ENCODE measurements around the gene ANKRD40.

Gene ANKRD40, protein sequence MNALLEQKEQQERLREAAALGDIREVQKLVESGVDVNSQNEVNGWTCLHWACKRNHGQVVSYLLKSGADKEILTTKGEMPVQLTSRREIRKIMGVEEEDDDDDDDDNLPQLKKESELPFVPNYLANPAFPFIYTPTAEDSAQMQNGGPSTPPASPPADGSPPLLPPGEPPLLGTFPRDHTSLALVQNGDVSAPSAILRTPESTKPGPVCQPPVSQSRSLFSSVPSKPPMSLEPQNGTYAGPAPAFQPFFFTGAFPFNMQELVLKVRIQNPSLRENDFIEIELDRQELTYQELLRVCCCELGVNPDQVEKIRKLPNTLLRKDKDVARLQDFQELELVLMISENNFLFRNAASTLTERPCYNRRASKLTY

DNA sequence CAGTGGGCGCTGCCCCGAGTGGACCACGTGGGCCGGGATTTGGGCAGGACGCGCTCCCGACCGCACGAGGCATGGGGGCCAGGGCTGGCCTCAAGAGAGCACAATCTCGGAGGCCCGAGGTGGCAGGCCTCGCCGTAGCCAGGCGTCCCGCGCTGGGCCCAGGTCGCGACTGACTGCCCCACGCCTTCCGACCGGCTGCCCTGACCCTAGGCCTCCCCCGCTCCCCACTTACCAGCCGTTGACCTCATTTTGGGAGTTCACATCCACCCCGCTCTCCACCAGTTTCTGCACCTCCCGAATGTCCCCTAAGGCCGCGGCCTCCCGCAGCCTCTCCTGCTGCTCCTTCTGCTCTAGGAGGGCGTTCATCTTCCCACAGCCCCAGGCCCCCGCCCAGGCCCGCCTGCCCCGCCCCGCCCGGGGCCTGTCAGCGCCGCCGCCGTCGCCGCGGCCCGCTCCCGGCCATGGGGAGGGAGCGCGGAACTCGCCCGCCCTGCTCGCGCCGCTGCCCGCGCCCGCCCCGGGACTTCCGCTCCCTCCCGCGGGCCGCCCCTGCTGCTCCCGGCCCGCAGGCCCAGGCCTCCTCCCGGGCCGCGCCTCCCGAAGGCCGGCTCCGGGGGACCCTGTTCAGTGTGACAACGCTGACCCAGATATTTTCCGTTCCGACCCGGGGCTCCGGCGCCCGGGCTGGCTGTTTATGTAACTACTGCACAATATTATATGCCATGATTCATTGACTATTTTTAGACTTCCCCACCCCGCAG, at the start of gene ANKRD40:
ANKRD40 (minus strand) TSS at position 626 of the 761 bp plus-strand sequence; CDS start at position 366, 260 bp downstream.
- Histone ChIP-seq H3K27me3 (ENCODE audit: control insufficient read depth, low read length) (no peaks in the 10 kb centered on the region), H3K9me3 (ENCODE audit: control insufficient read depth, insufficient read depth, low read length) (no peaks in the 10 kb centered on the region), H3K4me1 (ENCODE audit: control insufficient read depth, low read length) (peaks cover 38% of the 10 kb centered on the region), H3K4me3 (ENCODE audit: low read length) (peak within 1 kb of the TSS; percentile 84), H3K36me3 (ENCODE audit: control insufficient read depth, low read length) (peaks cover 39% of the 10 kb centered on the region), H3K79me2 (ENCODE audit: control insufficient read depth, low read length) (peaks cover 66% of the 10 kb centered on the region), H3K9me2 (replicated peaks; ENCODE audit: control insufficient read depth, low read length) (no peaks in the 10 kb centered on the region), H3F3A (ENCODE audit: control insufficient read depth, insufficient read depth) (peaks cover 10% of the 10 kb centered on the region), H3K4me2 (ENCODE audit: low read length) (peak within 1 kb of the TSS; percentile 89), H4K20me1 (ENCODE audit: control insufficient read depth, insufficient read depth, low read depth, low read length) (no peaks in the 10 kb centered on the region), H3K27ac (ENCODE audit: low read depth, low read length) (peak within 1 kb of the TSS; percentile 79)
- no peak for TF ChIP-seq EZH2phosphoT487 (IDR thresholded peaks at IDR 0.05; ENCODE audit: borderline replicate concordance, low read length)
- TF ChIP-seq, protein P1, sequence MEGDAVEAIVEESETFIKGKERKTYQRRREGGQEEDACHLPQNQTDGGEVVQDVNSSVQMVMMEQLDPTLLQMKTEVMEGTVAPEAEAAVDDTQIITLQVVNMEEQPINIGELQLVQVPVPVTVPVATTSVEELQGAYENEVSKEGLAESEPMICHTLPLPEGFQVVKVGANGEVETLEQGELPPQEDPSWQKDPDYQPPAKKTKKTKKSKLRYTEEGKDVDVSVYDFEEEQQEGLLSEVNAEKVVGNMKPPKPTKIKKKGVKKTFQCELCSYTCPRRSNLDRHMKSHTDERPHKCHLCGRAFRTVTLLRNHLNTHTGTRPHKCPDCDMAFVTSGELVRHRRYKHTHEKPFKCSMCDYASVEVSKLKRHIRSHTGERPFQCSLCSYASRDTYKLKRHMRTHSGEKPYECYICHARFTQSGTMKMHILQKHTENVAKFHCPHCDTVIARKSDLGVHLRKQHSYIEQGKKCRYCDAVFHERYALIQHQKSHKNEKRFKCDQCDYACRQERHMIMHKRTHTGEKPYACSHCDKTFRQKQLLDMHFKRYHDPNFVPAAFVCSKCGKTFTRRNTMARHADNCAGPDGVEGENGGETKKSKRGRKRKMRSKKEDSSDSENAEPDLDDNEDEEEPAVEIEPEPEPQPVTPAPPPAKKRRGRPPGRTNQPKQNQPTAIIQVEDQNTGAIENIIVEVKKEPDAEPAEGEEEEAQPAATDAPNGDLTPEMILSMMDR (IDR thresholded peaks at IDR 0.05; ENCODE audit: low read depth, low read length, poor library complexity, severe bottlenecking): no peak

DNA sequence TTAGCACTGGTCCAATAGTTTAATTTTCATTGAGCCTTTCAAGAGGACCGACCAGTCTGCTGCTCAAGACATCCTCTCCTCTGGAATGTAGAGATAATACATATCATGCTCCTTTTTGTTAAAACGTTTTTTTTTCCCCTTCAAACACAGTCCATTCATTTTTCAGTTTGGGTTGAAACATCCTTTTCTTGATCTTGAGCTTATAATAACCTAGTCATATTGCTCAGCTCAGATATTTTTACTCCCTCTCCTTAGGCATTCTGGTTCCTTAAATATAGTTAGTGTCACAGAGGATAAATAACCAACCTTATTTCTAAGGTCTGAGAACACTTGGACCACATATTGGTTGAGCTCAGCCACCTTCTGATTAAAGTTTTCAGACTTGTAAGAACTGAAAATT, 46.8 kb upstream of the ANKRD40 start:
- H3K4me3 ChIP-seq (ENCODE audit: low read length): no peak overlapping the region
- H3K27me3 ChIP-seq (ENCODE audit: control insufficient read depth, low read length): no peaks in the 10 kb centered on the region
- TF ChIP-seq, protein P1 (IDR thresholded peaks at IDR 0.05; ENCODE audit: low read depth, low read length, poor library complexity, severe bottlenecking): no peak
- no peak for TF ChIP-seq EZH2phosphoT487 (IDR thresholded peaks at IDR 0.05; ENCODE audit: borderline replicate concordance, low read length)
- no peaks in the 10 kb centered on the region for H3K9me3 ChIP-seq (ENCODE audit: control insufficient read depth, insufficient read depth, low read length)
- no peaks in the 10 kb centered on the region for H4K20me1 ChIP-seq (ENCODE audit: control insufficient read depth, insufficient read depth, low read depth, low read length)
- H3K36me3 ChIP-seq (ENCODE audit: control insufficient read depth, low read length): peaks cover 52% of the 10 kb centered on the region
- H3F3A ChIP-seq (ENCODE audit: control insufficient read depth, insufficient read depth): peaks cover 58% of the 10 kb centered on the region
- no peaks in the 10 kb centered on the region for H3K4me1 ChIP-seq (ENCODE audit: control insufficient read depth, low read length)
- H3K4me2 ChIP-seq (ENCODE audit: low read length): no peak overlapping the region
- no peaks in the 10 kb centered on the region for H3K79me2 ChIP-seq (ENCODE audit: control insufficient read depth, low read length)
- H3K27ac ChIP-seq (ENCODE audit: low read depth, low read length): no peak overlapping the region
- H3K9me2 ChIP-seq (replicated peaks; ENCODE audit: control insufficient read depth, low read length): no peaks in the 10 kb centered on the region

DNA sequence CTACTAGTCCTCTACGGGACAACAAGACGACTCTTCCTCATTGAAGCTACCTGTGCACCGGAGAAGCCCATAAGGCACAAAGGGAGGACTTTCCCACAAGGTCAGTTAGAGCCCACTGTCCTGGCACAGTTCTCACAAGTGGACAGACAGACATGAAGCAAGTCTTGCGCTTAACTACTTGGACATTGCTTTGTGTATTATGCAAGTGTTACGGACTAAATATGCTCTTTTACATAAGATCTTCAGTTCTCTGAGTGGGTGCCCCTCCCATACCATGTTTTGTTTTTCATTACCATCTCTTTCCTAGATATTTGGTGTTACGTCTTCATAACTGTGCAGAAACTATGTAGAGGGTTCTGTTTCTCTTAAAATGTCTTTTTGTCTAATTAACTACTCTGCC, 41.5 kb upstream of the ANKRD40 start:
- H3K27me3 ChIP-seq (ENCODE audit: control insufficient read depth, low read length): no peaks in the 10 kb centered on the region

More for the DNA sequence above, 41.5 kb upstream of the ANKRD40 start:
- no peak overlapping the region for H3K27ac ChIP-seq (ENCODE audit: low read depth, low read length)
- H3K36me3 ChIP-seq (ENCODE audit: control insufficient read depth, low read length): peaks cover 98% of the 10 kb centered on the region
- peaks cover 38% of the 10 kb centered on the region for H3F3A ChIP-seq (ENCODE audit: control insufficient read depth, insufficient read depth)
- TF ChIP-seq, protein P1 (IDR thresholded peaks at IDR 0.05; ENCODE audit: low read depth, low read length, poor library complexity, severe bottlenecking): no peak
- no peak for TF ChIP-seq EZH2phosphoT487 (IDR thresholded peaks at IDR 0.05; ENCODE audit: borderline replicate concordance, low read length)
- H3K79me2 ChIP-seq (ENCODE audit: control insufficient read depth, low read length): peaks cover 10% of the 10 kb centered on the region
- H4K20me1 ChIP-seq (ENCODE audit: control insufficient read depth, insufficient read depth, low read depth, low read length): no peaks in the 10 kb centered on the region
- H3K9me2 ChIP-seq (replicated peaks; ENCODE audit: control insufficient read depth, low read length): no peaks in the 10 kb centered on the region
- no peaks in the 10 kb centered on the region for H3K4me1 ChIP-seq (ENCODE audit: control insufficient read depth, low read length)
- H3K9me3 ChIP-seq (ENCODE audit: control insufficient read depth, insufficient read depth, low read length): no peaks in the 10 kb centered on the region
- H3K4me3 ChIP-seq (ENCODE audit: low read length): no peak overlapping the region
- no peak overlapping the region for H3K4me2 ChIP-seq (ENCODE audit: low read length)

Measured in DOHH2 (cell line).